Fibroblast of the aortic adventitia (primary cell): Measurements from ENCODE around the gene ZNF804A. TPM values are rescaled to one million over a fixed set of nuclear protein-coding genes. Genes with fewer than 3 reads are reported as not detected.

Source experiments
- DNase-seq: peaks from one replicate; pipeline ENCODE4 v3.0.0-alpha.2; 2010; ENCODE audit warnings: low read depth
- H3K4me3 ChIP-seq: 2 replicates; pipeline ENCODE4 v1.5.1; 2011; ENCODE audit warnings: low read depth, mild to moderate bottlenecking, control low read depth, low read length, moderate library complexity
- total RNA-seq: library from RNA; depleted of rRNA; stranded (reverse); fragments of >200 nt; gene quantifications from 2 replicates; pipeline ENCODE4 v1.2.3, GENCODE V29; 2012; ENCODE audit warnings: low replicate concordance
- TF ChIP-seq, protein P1 (sequence below): IDR thresholded peaks from 2 replicates; pipeline ENCODE4 v1.5.1; 2011; ENCODE audit warnings: mild to moderate bottlenecking, low read length, control low read depth, inconsistent platforms; ENCODE audit not compliant: insufficient read depth

Gene ZNF804A
- 4.7 and 12.9 TPM in 2 replicates for total RNA-seq

DNA sequence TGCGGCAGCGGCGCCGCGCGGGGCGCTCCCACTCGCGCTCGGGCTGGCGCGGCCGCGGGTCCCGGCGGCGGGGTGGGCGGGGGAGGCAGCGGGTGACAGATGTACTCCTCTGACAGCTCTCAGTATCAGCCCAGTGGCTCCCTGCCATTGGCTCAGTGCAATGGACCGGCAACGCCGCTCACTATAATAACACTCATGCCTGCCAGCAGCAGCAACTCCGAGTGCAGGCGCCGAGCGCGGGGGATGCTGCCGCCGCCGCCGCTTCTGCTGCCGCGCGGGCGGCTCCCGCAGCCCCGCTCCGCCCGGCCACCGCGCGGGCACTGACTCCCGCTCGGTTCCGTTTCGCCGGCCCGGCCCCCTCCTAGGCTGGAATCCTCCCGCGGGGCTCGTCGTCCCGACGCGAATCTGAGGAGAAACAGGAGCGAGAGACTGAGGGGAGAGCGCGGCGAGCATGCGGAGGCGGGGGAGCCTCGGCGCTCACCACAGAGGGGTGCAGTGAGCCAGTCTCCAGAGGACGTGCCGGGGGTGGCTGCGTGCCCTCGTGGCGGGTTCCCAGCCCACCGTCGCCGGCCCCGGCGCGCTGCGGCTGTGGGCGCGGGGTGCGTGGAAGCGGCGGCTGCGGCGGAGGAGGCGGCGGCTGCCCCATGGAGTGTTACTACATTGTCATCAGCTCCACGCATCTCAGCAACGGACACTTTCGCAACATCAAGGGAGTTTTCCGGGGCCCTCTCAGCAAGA is at the start of gene ZNF804A:
Gene ZNF804A, plus strand, starts transcription at position 214 of the 738 bp plus-strand sequence. Its CDS starts 431 bp downstream, at position 645.
- TF ChIP-seq, protein P1, sequence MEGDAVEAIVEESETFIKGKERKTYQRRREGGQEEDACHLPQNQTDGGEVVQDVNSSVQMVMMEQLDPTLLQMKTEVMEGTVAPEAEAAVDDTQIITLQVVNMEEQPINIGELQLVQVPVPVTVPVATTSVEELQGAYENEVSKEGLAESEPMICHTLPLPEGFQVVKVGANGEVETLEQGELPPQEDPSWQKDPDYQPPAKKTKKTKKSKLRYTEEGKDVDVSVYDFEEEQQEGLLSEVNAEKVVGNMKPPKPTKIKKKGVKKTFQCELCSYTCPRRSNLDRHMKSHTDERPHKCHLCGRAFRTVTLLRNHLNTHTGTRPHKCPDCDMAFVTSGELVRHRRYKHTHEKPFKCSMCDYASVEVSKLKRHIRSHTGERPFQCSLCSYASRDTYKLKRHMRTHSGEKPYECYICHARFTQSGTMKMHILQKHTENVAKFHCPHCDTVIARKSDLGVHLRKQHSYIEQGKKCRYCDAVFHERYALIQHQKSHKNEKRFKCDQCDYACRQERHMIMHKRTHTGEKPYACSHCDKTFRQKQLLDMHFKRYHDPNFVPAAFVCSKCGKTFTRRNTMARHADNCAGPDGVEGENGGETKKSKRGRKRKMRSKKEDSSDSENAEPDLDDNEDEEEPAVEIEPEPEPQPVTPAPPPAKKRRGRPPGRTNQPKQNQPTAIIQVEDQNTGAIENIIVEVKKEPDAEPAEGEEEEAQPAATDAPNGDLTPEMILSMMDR = no peak
- DNase-seq = peak; percentile 61
- peak within 1 kb of the TSS; percentile 77 for H3K4me3 ChIP-seq

GRCh38 chr2:184549153-184549552 is 49.2 kb upstream of the ZNF804A start:
- no peak overlapping the region for H3K4me3 ChIP-seq
- TF ChIP-seq, protein P1 = no peak
- DNase-seq = no peak

DNA sequence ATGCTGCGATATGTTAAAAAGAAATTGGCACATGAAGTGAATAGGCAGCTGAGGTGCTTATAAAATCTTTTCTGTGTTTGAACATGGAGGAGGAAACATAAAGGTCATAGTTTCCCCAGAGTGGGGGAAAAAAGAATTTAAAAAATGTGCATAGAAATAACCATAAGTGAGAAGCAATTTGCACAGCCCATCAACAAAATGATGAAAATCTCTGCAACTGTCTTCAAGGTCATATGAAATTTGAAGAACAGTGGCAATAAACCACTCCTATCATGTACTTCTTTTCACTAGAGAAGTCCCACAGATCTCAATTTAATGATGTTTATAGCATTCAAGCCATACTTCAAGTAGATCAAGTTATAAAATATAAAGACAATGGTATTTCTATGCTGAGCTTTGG is 46.7 kb upstream of the ZNF804A start:
- peak; percentile 5 for DNase-seq
- no peak overlapping the region for H3K4me3 ChIP-seq
- TF ChIP-seq, protein P1 = no peak

DNA sequence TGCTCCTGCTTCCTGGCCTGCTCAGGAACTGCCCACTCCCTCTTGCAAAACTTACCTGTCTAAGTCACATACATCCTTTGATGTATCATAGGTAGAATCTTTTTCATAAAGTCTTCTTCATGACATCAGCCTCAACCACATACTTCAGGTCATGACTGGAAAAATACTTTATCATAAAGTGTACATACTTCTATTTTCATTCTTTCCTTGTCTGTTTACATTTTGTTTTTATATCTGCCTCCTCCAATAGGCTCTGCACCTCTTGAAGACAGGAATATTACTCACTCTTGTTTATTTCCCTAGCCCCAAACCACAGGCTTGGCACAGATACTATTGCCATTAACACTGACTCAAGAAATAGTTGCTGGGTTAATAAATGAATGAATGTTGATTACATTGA is 43.6 kb upstream of the ZNF804A start:
- DNase-seq = no peak
- H3K4me3 ChIP-seq = no peak overlapping the region
- TF ChIP-seq, protein P1 = no peak

GRCh38 chr2:184555352-184555751 is 43.0 kb upstream of the ZNF804A start:
- TF ChIP-seq, protein P1 = no peak
- no peak for DNase-seq
- H3K4me3 ChIP-seq = no peak overlapping the region

DNA sequence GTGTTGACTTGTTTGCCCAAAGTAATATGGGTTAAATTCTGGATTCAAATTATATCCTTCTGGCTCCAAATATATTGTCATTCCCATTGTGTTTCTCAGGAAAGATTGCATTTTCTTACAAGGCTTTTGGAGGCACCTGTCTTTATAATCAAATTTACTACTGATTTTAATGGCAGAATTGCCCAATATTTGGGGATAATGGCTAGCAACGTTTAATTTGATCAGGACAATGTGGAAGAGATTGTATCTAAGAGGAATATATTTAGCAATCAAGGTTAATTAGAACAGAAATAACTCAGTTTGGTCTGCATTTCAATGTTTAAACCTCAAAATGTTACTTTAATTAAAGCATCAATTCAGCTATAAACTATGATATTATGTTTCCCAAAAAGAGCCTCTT is 41.7 kb upstream of the ZNF804A start:
- TF ChIP-seq, protein P1 = no peak
- no peak for DNase-seq
- no peak overlapping the region for H3K4me3 ChIP-seq
